Bronchial epithelial cell (primary cell): ENCODE measurements around the gene SEMA7A. TPM values are rescaled to one million over a fixed set of nuclear protein-coding genes. Genes with fewer than 3 reads are reported as not detected.

ENCODE experiments used
- DNase-seq: peaks from one replicate; pipeline ENCODE4 v3.0.0-alpha.2; 2010; ENCODE audit warnings: low read depth
- FAIRE-seq: peaks from 2 replicates; lab custom pipeline; 2011; peaks lifted over from hg19 to GRCh38; lab: Jason Lieb, UNC
- H3K27me3 ChIP-seq: 2 replicates; pipeline ENCODE4 v1.5.1; 2011; ENCODE audit warnings: low read length; ENCODE audit not compliant: control insufficient read depth, insufficient read depth
- H3K36me3 ChIP-seq: 2 replicates; pipeline ENCODE4 v1.5.1; 2011; ENCODE audit warnings: low read length; ENCODE audit not compliant: control insufficient read depth, insufficient read depth
- H3K4me3 ChIP-seq: 2 replicates; pipeline ENCODE4 v1.5.1; 2011; ENCODE audit warnings: mild to moderate bottlenecking, low read depth, low read length, control low read depth
- total RNA-seq: library from RNA; depleted of rRNA; stranded (reverse); fragments of >200 nt; gene quantifications from 2 replicates; pipeline ENCODE4 v1.2.1, GENCODE V29; 2014
- TF ChIP-seq, protein P1 (sequence below): IDR thresholded peaks from 2 replicates; pipeline ENCODE4 v1.5.1; 2011; ENCODE audit warnings: mild to moderate bottlenecking, moderate library complexity, low read length, control low read depth, inconsistent platforms; ENCODE audit not compliant: insufficient read depth, severe bottlenecking

The SEMA7A gene
- total RNA-seq, 1 donor from 2014 or later = 5.3 TPM

- DNase-seq (peak; percentile 77), FAIRE-seq (no peak)
- no peak overlapping the region for H3K4me3 ChIP-seq
Measured at GRCh38 chr15:74375303-74375693, 58.5 kb downstream of the SEMA7A start.

GRCh38 chr15:74374648-74375302 is 59.0 kb downstream of the SEMA7A start:
- Histone ChIP-seq H3K4me3 (peak overlapping the region; percentile 59), H3K27me3 (peaks cover 1% of the 10 kb centered on the region), H3K36me3 (no peaks in the 10 kb centered on the region)
- TF ChIP-seq, protein P1, sequence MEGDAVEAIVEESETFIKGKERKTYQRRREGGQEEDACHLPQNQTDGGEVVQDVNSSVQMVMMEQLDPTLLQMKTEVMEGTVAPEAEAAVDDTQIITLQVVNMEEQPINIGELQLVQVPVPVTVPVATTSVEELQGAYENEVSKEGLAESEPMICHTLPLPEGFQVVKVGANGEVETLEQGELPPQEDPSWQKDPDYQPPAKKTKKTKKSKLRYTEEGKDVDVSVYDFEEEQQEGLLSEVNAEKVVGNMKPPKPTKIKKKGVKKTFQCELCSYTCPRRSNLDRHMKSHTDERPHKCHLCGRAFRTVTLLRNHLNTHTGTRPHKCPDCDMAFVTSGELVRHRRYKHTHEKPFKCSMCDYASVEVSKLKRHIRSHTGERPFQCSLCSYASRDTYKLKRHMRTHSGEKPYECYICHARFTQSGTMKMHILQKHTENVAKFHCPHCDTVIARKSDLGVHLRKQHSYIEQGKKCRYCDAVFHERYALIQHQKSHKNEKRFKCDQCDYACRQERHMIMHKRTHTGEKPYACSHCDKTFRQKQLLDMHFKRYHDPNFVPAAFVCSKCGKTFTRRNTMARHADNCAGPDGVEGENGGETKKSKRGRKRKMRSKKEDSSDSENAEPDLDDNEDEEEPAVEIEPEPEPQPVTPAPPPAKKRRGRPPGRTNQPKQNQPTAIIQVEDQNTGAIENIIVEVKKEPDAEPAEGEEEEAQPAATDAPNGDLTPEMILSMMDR = no peak
- DNase-seq (no peak), FAIRE-seq (no peak)

More at GRCh38 chr15:74375303-74375693, 58.5 kb downstream of the SEMA7A start:
- TF ChIP-seq, protein P1 = peak; percentile 76
- Histone ChIP-seq H3K27me3 (peaks cover 1% of the 10 kb centered on the region), H3K36me3 (no peaks in the 10 kb centered on the region)

- FAIRE-seq = no peak
- H3K27me3 ChIP-seq = peaks cover 1% of the 10 kb centered on the region
- TF ChIP-seq, protein P1 = peak; percentile 88
- H3K4me3 ChIP-seq = peak overlapping the region; percentile 59
- no peaks in the 10 kb centered on the region for H3K36me3 ChIP-seq
- DNase-seq = peak; percentile 76
Measured at GRCh38 chr15:74373731-74374647, 59.8 kb downstream of the SEMA7A start.

GRCh38 chr15:74373056-74373650 is 60.6 kb downstream of the SEMA7A start:
- FAIRE-seq (no peak), DNase-seq (no peak)
- TF ChIP-seq, protein P1 = no peak
- no peak overlapping the region for H3K4me3 ChIP-seq
- no peaks in the 10 kb centered on the region for H3K36me3 ChIP-seq
- peaks cover 1% of the 10 kb centered on the region for H3K27me3 ChIP-seq

GRCh38 chr15:74370471-74370870 is 63.3 kb downstream of the SEMA7A start:
- H3K4me3 ChIP-seq = no peak overlapping the region
- peaks cover 1% of the 10 kb centered on the region for H3K27me3 ChIP-seq
- FAIRE-seq = no peak
- DNase-seq = no peak
- H3K36me3 ChIP-seq = no peaks in the 10 kb centered on the region
- TF ChIP-seq, protein P1 = no peak
